H1 (cell line): ENCODE results near the gene GPA33. TPM values are rescaled to one million over a fixed set of nuclear protein-coding genes. Genes with fewer than 3 reads are reported as not detected.

Experiments
- CTCF ChIA-PET: fragments of 300-600 bp; sonication (Branson Sonifier 250); formaldehyde crosslinking; loops from one replicate; lab custom pipeline; 2021; ENCODE audit not compliant: partially characterized antibody; lab: Charles Lee
- POLR2A ChIA-PET: fragments of 300-600 bp; sonication (Branson Sonifier 250); formaldehyde crosslinking; loops from one replicate; lab custom pipeline; 2021; ENCODE audit warnings: inconsistent platforms; ENCODE audit not compliant: partially characterized antibody; lab: Charles Lee
- DNase-seq, 2 experiments: peaks; one replicate each; pipeline versions ENCODE4 v3.0.0 to v3.0.0-alpha.2; 2010 to 2022; ENCODE audit warnings: low spot score in 2 of 2, low read depth in 1 of 2, mixed read lengths in 1 of 2
- FAIRE-seq: peaks from 2 replicates; lab custom pipeline; 2011; peaks lifted over from hg19 to GRCh38; lab: Jason Lieb, UNC
- H2AFZ ChIP-seq: 2 replicates; pipeline ENCODE4 v1.8.1; 2012; ENCODE audit warnings: low read length, inconsistent platforms
- H2AK5ac ChIP-seq: 2 replicates; pipeline ENCODE4 v1.6.1; 2013; ENCODE audit warnings: low read depth, low read length
- H2BK120ac ChIP-seq: replicated peaks from 2 replicates; pipeline ENCODE3; 2013; ENCODE audit warnings: low read depth, low read length, inconsistent platforms
- H2BK12ac ChIP-seq: 2 replicates; pipeline ENCODE4 v1.6.1; 2013; ENCODE audit warnings: low read depth, low read length
- H2BK15ac ChIP-seq: 2 replicates; pipeline ENCODE4 v1.6.1; 2013; ENCODE audit warnings: low read length
- H2BK20ac ChIP-seq: 2 replicates; pipeline ENCODE4 v1.6.1; 2013; ENCODE audit warnings: low read length
- H2BK5ac ChIP-seq: 2 replicates; pipeline ENCODE4 v1.6.1; 2013; ENCODE audit warnings: low read depth, low read length
- H3K14ac ChIP-seq: 2 replicates; pipeline ENCODE4 v1.6.1; 2013; ENCODE audit warnings: inconsistent platforms; ENCODE audit not compliant: insufficient read length
- H3K18ac ChIP-seq: 2 replicates; pipeline ENCODE4 v1.6.1; 2013; ENCODE audit warnings: low read length; ENCODE audit errors: extremely low read depth
- H3K23ac ChIP-seq: 2 replicates; pipeline ENCODE4 v1.6.1; 2013; ENCODE audit warnings: inconsistent platforms; ENCODE audit not compliant: insufficient read length
- H3K23me2 ChIP-seq: 2 replicates; pipeline ENCODE4 v1.6.1; 2013; ENCODE audit warnings: low read depth, low read length
- H3K27ac ChIP-seq: 2 replicates; pipeline ENCODE4 v1.6.1; 2011; ENCODE audit warnings: low read depth, low read length, inconsistent platforms
- H3K27me3 ChIP-seq, 4 experiments: replicated peaks in 1 of 4; 1 replicate in 1 of 4; 2 replicates in 3 of 4; pipeline versions ENCODE4 v1.6.1 to v1.8.1; 2011 to 2013; ENCODE audit warnings: low read length in 3 of 4, mild to moderate bottlenecking in 3 of 4, inconsistent platforms in 2 of 4, mixed read lengths in 2 of 4, moderate library complexity in 1 of 4; ENCODE audit not compliant: control insufficient read depth in 3 of 4, insufficient read depth in 3 of 4; ENCODE audit errors: extremely low read depth in 1 of 4
- H3K36me3 ChIP-seq, 4 experiments: 2 replicates each; pipeline versions ENCODE4 v1.6.1 to v1.8.1; 2011 to 2013; ENCODE audit warnings: mild to moderate bottlenecking in 4 of 4, low read length in 3 of 4, moderate library complexity in 2 of 4, control low read depth in 1 of 4, inconsistent platforms in 1 of 4; ENCODE audit not compliant: insufficient read depth in 4 of 4, control insufficient read depth in 2 of 4
- H3K4ac ChIP-seq: replicated peaks from 2 replicates; pipeline ENCODE3; 2013; ENCODE audit warnings: low read length, low read depth, mixed read lengths, inconsistent platforms; ENCODE audit not compliant: insufficient read length
- H3K4me1 ChIP-seq, 4 experiments: replicated peaks in 1 of 4; 1 replicate in 1 of 4; 2 replicates in 3 of 4; pipeline versions ENCODE4 v1.6.1 to v1.8.1; 2011 to 2013; ENCODE audit warnings: low read length in 3 of 4, inconsistent platforms in 2 of 4, mixed read lengths in 1 of 4; ENCODE audit not compliant: insufficient read depth in 4 of 4, control insufficient read depth in 3 of 4
- H3K4me2 ChIP-seq, 2 experiments: 2 replicates each; pipeline versions ENCODE4 v1.6.1 to v1.8.1; 2011 to 2013; ENCODE audit warnings: low read depth in 2 of 2, low read length in 2 of 2, control low read depth in 1 of 2, inconsistent platforms in 1 of 2, mild to moderate bottlenecking in 1 of 2; ENCODE audit not compliant: insufficient read depth in 1 of 2
- H3K4me3 ChIP-seq, 4 experiments: fragments of 200-600, 300-600 bp in 1 of 4; sonication (generic), shearing (Covaris generic), sonication (Bioruptor Twin) in 1 of 4; 2 replicates each; pipeline versions ENCODE4 v1.5.1 to v1.8.1; 2011 to 2016; ENCODE audit warnings: low read length in 4 of 4, low read depth in 3 of 4, control low read depth in 2 of 4, inconsistent platforms in 2 of 4, mild to moderate bottlenecking in 2 of 4, mixed read lengths in 1 of 4, moderate library complexity in 1 of 4; ENCODE audit not compliant: insufficient read depth in 2 of 4; ENCODE audit errors: extremely low read depth in 1 of 4
- H3K56ac ChIP-seq: replicated peaks from 2 replicates; pipeline ENCODE3; 2013; ENCODE audit warnings: low read depth, mild to moderate bottlenecking, mixed read lengths, low read length, inconsistent platforms; ENCODE audit not compliant: insufficient read length
- H3K79me1 ChIP-seq: 2 replicates; pipeline ENCODE4 v1.6.1; 2013; ENCODE audit warnings: low read depth, low read length, control low read depth
- H3K79me2 ChIP-seq, 2 experiments: 2 replicates each; pipeline versions ENCODE4 v1.6.1 to v1.8.1; 2012 to 2013; ENCODE audit warnings: low read length in 2 of 2, mild to moderate bottlenecking in 2 of 2, inconsistent platforms in 1 of 2; ENCODE audit not compliant: insufficient read depth in 2 of 2, control insufficient read depth in 1 of 2
- H3K9ac ChIP-seq, 4 experiments: replicated peaks in 1 of 4; 1 replicate in 1 of 4; 2 replicates in 3 of 4; pipeline versions ENCODE4 v1.6.1 to v1.8.1; 2011 to 2013; ENCODE audit warnings: low read depth in 3 of 4, low read length in 3 of 4, control low read depth in 2 of 4, mild to moderate bottlenecking in 2 of 4, moderate library complexity in 2 of 4, inconsistent platforms in 1 of 4; ENCODE audit errors: extremely low read depth in 1 of 4
- H3K9me3 ChIP-seq, 2 experiments: 2 replicates each; pipeline versions ENCODE4 v1.6.1 to v1.8.1; 2012 to 2013; ENCODE audit warnings: mild to moderate bottlenecking in 2 of 2, moderate library complexity in 2 of 2, control low read depth in 1 of 2, inconsistent platforms in 1 of 2, low read depth in 1 of 2, low read length in 1 of 2, mixed read lengths in 1 of 2; ENCODE audit not compliant: insufficient read depth in 2 of 2
- H4K20me1 ChIP-seq, 2 experiments: replicated peaks in 1 of 2; 2 replicates each; pipeline versions ENCODE3 to v1.8.1; 2011 to 2013; ENCODE audit warnings: inconsistent platforms in 2 of 2, low read length in 2 of 2, mild to moderate bottlenecking in 1 of 2; ENCODE audit not compliant: insufficient read depth in 2 of 2, control insufficient read depth in 1 of 2
- H4K5ac ChIP-seq: 2 replicates; pipeline ENCODE4 v1.6.1; 2013; ENCODE audit warnings: low read length, low read depth, mixed read lengths, inconsistent platforms; ENCODE audit not compliant: insufficient read length
- H4K8ac ChIP-seq: 2 replicates; pipeline ENCODE4 v1.8.0; 2013; ENCODE audit warnings: mild to moderate bottlenecking, moderate library complexity, low read length, inconsistent platforms; ENCODE audit not compliant: insufficient read depth; ENCODE audit errors: extremely low read depth
- H4K91ac ChIP-seq: replicated peaks from 2 replicates; pipeline ENCODE3; 2013; ENCODE audit warnings: low read length, mixed read lengths, inconsistent platforms; ENCODE audit not compliant: insufficient read length
- BACH1 ChIP-seq: IDR thresholded peaks from 2 replicates; pipeline ENCODE4 v1.6.1; 2012; ENCODE audit warnings: low read length, improper control_type of control experiment
- BCL11A ChIP-seq, 2 experiments: IDR thresholded peaks; one replicate each; pipeline ENCODE4 v1.6.1; 2011; ENCODE audit warnings: low read depth in 2 of 2, low read length in 2 of 2, mild to moderate bottlenecking in 2 of 2
- CBX8 ChIP-seq: fragments of 300-800, 300-1000 bp; sonication (generic); IDR thresholded peaks from 2 replicates; pipeline ENCODE4 v1.7.1; 2016; ENCODE audit warnings: low read depth, low read length, borderline replicate concordance
- CHD1 ChIP-seq: IDR thresholded peaks from 2 replicates; pipeline ENCODE4 v1.6.1; 2012; ENCODE audit warnings: low read depth, low read length, improper control_type of control experiment
- CTBP2 ChIP-seq: IDR thresholded peaks from 2 replicates; pipeline ENCODE4 v1.7.0; 2011; ENCODE audit warnings: borderline replicate concordance, mild to moderate bottlenecking, moderate library complexity, mixed read lengths, low read length; ENCODE audit not compliant: insufficient read depth, insufficient read length
- EGR1 ChIP-seq: IDR thresholded peaks from 2 replicates; pipeline ENCODE4 v1.6.1; 2011; ENCODE audit warnings: low read depth, low read length, borderline replicate concordance
- GTF2F1 ChIP-seq: IDR thresholded peaks from 2 replicates; pipeline ENCODE4 v1.6.1; 2012; ENCODE audit warnings: low read depth, low read length, improper control_type of control experiment, borderline replicate concordance
- KDM5A ChIP-seq: fragments of 200-600 bp; IDR thresholded peaks from 2 replicates; pipeline ENCODE4 v1.7.1; 2012; ENCODE audit warnings: mild to moderate bottlenecking, low read length, inconsistent platforms, mixed read lengths
- MAX ChIP-seq: IDR thresholded peaks from 2 replicates; pipeline ENCODE4 v1.6.1; 2012; ENCODE audit warnings: inconsistent platforms
- POLR2AphosphoS5 ChIP-seq: IDR thresholded peaks from 2 replicates; pipeline ENCODE4 v1.6.1; 2011; ENCODE audit warnings: low read depth, low read length
- TCF12 ChIP-seq: IDR thresholded peaks from 2 replicates; pipeline ENCODE4 v1.6.1; 2011; ENCODE audit warnings: low read depth, mild to moderate bottlenecking, low read length
- WGBS, 2 experiments: shearing (Covaris generic) in 1 of 2; methylation state at CpG; one replicate each; pipeline versions ENCODE4 v1.1.6 to v1.1.7; 2013 to 2015; ENCODE audit warnings: low lambda C conversion rate in 2 of 2, mixed read lengths in 2 of 2, inconsistent platforms in 1 of 2, low coverage in 1 of 2, missing lambda C conversion rate in 1 of 2; ENCODE audit not compliant: insufficient replicate concordance in 2 of 2, insufficient coverage in 1 of 2, insufficient read length in 1 of 2; ENCODE audit errors: extremely low coverage in 1 of 2, missing lambda C conversion rate in 1 of 2; 5-methylcytosine and 5-hydroxymethylcytosine counted together
- polyA plus RNA-seq, 7 experiments: library from polyadenylated mRNA; depleted of rRNA in 3 of 7; stranded (reverse) in 5 of 7; unstranded in 2 of 7; fragments of >200 nt in 5 of 7; fragments of 200-250 nt in 2 of 7; gene quantifications; 1 replicate in 5 of 7; 2 replicates in 1 of 7; 4 replicates in 1 of 7; pipeline versions ENCODE4 v1.2.1 to v1.2.3, GENCODE V29; 2011 to 2013; ENCODE audit warnings: missing spikeins in 2 of 7, mixed read lengths in 2 of 7
- total RNA-seq: library from RNA; stranded (reverse); fragmentation: NEBNext Ultra II Directional; extraction: Animal tissue kit (Norgen Biotek cat#: 25700); gene quantifications from 2 replicates; pipeline ENCODE4 v1.2.1, GENCODE V29; 2021

Gene GPA33
- total and polyA plus RNA-seq, 2 of the 8 experiments (the other 6 are each of a cell fraction or from before 2014, with no cell fraction given): 0.19 to 0.67 TPM

GRCh38 chr1:167105271-167106118, 15.3 kb upstream of the GPA33 start:
- 83% methylated on average over 12 of the region's 12 CpGs; no CpG with 5 or more reads in 1 of the 2 experiments for WGBS, 2 experiments
- Histone ChIP-seq H4K91ac (peak overlapping the region; percentile 16), H3K79me2 (no peaks in the 10 kb centered on the region), H2BK120ac (no peak overlapping the region), H3K36me3 (no peaks in the 10 kb centered on the region), H2BK5ac (no peak overlapping the region), H2AK5ac (no peak overlapping the region), H3K56ac (no peak overlapping the region), H3K4me2 (no peak overlapping the region), H2BK12ac (no peak overlapping the region), H3K9ac (no peak overlapping the region), H2AFZ (0 out of 2 replicates have a peak overlapping the region, but pooled peaks have one; percentile 31), H3K27ac (no peak overlapping the region), H2BK15ac (no peak overlapping the region; the same call in 1 of the 2 replicates), H2BK20ac (peak overlapping the region; percentile 63; the same call in 1 of the 2 replicates), H3K23ac (no peak overlapping the region), H3K79me1 (no peaks in the 10 kb centered on the region), H3K23me2 (no peaks in the 10 kb centered on the region), H4K5ac (no peak overlapping the region), H3K18ac (no peak overlapping the region), H3K4me3 (no peak overlapping the region), H3K4ac (no peak overlapping the region), H3K9me3 (no peaks in the 10 kb centered on the region), H4K8ac (no peak overlapping the region), H3K4me1 (peaks cover 0 to 17% (median 6%) of the 10 kb centered on the region in 4 experiments; a peak in 5 of 7 replicates), H4K20me1 (no peaks in the 10 kb centered on the region), H3K14ac (no peak overlapping the region), H3K27me3 (no peaks in the 10 kb centered on the region)
- FAIRE-seq (no peak), DNase-seq (no peak)
- POLR2A ChIA-PET: interaction anchor here (0.6 to 0.7 kb wide), 2 partner anchors 115 to 328 kb away, joined by 3 to 5 read pairs; partner anchors contain the start of gene POU2F1
- CTCF ChIA-PET: interaction anchor here (1.0 to 2.2 kb wide), 9 partner anchors 10 to 333 kb away, joined by 3 to 5 read pairs (median 3); no protein-coding TSS in a partner anchor
- TF ChIP-seq KDM5A (no peak), MAX (no peak), BACH1 (no peak), BCL11A (IDR thresholded peaks at IDR 0.05; ENCODE audit: low read depth in 2 of 2, low read length in 2 of 2) (no peak), POLR2AphosphoS5 (no peak), CBX8 (no peak), CTBP2 (no peak), GTF2F1 (no peak), EGR1 (no peak), CHD1 (no peak), TCF12 (no peak)
